Activated T-cell treated with anti-CD3 and anti-CD28 coated beads, Interleukin-2, amount 50 U/mL, for 48 hours (primary cell): ENCODE measurements around the gene XAF1.
"Not testable (repeated sequence)": the region's sequence is repeated elsewhere in the genome, so short reads cannot be mapped to it uniquely, and the experiment has no call there.

ENCODE experiments used
- DNase-seq, 2 experiments: peaks; one replicate each; pipeline ENCODE4 v3.0.0-alpha.2; 2020

XAF1 gene

GRCh38 chr17:6755281-6755680 lies 565 bp upstream of the XAF1 start:
- DNase-seq: no peak

GRCh38 chr17:6756425-6757031 lies 682 bp downstream of the XAF1 start:
- peak in 1 of 2 experiments; percentile 39 for DNase-seq

- DNase-seq: no peak
These were observed 1.9 kb downstream of the XAF1 start for GRCh38 chr17:6757747-6758146.

- DNase-seq: no peak
These were observed 5.9 kb downstream of the XAF1 start for GRCh38 chr17:6761779-6762178.

- DNase-seq: no peak
These were observed 12.6 kb downstream of the XAF1 start for GRCh38 chr17:6768447-6768846.

- DNase-seq: no peak
These were observed 16.2 kb downstream of the XAF1 start for GRCh38 chr17:6772016-6772415.

- not testable (repeated sequence) for DNase-seq
These were observed 19.1 kb downstream of the XAF1 start for GRCh38 chr17:6774906-6775305.

- DNase-seq: no peak
These were observed 20.1 kb downstream of the XAF1 start, which contains the start of gene FBXO39 for GRCh38 chr17:6775871-6776405. Gene FBXO39, plus strand, starts transcription at chr17:6776215. Its CDS starts 3,654 bp downstream, at chr17:6779869.

GRCh38 chr17:6779411-6779810 lies 23.6 kb downstream of the XAF1 start:
- DNase-seq: no peak

- no peak for DNase-seq
These were observed 24.2 kb downstream of the XAF1 start for GRCh38 chr17:6780001-6780400.

GRCh38 chr17:6780886-6781285 lies 25.0 kb downstream of the XAF1 start:
- DNase-seq: no peak

- no peak for DNase-seq
These were observed 26.4 kb downstream of the XAF1 start for GRCh38 chr17:6782244-6782643.

- DNase-seq: no peak
These were observed 30.8 kb downstream of the XAF1 start for GRCh38 chr17:6786618-6787017.

GRCh38 chr17:6787081-6787693 lies 31.3 kb downstream of the XAF1 start:
- DNase-seq: no peak

GRCh38 chr17:6789146-6789545 lies 33.3 kb downstream of the XAF1 start:
- DNase-seq: no peak

GRCh38 chr17:6793748-6794493 lies 38.1 kb downstream of the XAF1 start:
- no peak for DNase-seq

- no peak for DNase-seq
These were observed 40.4 kb downstream of the XAF1 start for GRCh38 chr17:6796017-6796886.

GRCh38 chr17:6796887-6797490 lies 41.1 kb downstream of the XAF1 start:
- DNase-seq: no peak

GRCh38 chr17:6797718-6798351 lies 42.0 kb downstream of the XAF1 start:
- DNase-seq: no peak

GRCh38 chr17:6799738-6800137 lies 43.9 kb downstream of the XAF1 start:
- no peak for DNase-seq

GRCh38 chr17:6800422-6801027 lies 44.7 kb downstream of the XAF1 start:
- DNase-seq: no peak
